ENCODE measurements around the gene BNC2. TPM values are rescaled to one million over a fixed set of nuclear protein-coding genes. Genes with fewer than 3 reads are reported as not detected.

BNC2 gene
- total RNA-seq, 2 experiments from 2014 or later: not detected

DNA sequence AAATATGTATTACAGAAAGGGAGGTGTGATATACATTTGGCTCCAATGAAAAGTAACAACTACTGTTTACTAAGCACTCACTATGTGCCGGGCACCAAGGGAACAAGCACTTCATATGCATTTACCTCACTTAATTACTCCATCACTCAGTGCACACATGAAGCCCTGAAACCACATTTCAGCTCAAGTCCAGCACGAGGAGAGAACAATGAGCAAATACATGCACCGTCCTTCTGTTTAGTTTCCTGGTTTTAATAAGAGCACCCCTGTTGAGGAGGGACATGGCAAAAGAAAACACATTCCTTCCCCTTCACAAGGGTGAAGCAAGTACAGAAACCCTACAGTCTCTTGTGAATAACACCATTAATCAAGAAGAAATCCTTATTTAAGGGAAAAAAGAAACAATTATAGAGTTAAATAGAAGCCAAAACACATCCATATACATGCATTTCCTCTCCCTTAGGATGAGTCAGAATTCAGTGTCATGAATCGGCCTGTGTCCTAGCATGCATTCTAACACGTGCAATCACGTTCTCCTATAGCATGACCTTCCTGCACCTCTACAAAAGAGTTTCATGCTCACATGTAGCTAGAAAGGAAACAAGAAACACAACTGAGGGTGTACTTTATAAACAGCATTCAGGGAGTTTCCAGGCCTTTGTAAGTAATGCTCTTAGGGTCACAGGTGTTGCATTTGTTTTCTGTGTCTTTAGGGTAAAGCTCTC, 411.6 kb downstream of the BNC2 start:
- Histone ChIP-seq H3K9me3 (ENCODE audit: control insufficient read depth in 1 of 2, insufficient read depth in 1 of 2, low read length in 2 of 2) (peaks cover 0 to 8% of the 10 kb centered on the region in 2 experiments), H3K4me3 (ENCODE audit: low read length) (no peak overlapping the region), H3K27ac (ENCODE audit: low read depth in 1 of 2, low read length in 2 of 2) (no peak overlapping the region), H3K4me1 (ENCODE audit: insufficient read depth, low read length) (no peaks in the 10 kb centered on the region), H3K27me3 (ENCODE audit: control insufficient read depth in 1 of 2, insufficient read depth in 2 of 2, low read length in 2 of 2) (no peaks in the 10 kb centered on the region), H3K36me3 (ENCODE audit: insufficient read depth, low read length) (no peaks in the 10 kb centered on the region)
- H3K4me1 Mint-ChIP-seq (ENCODE audit: low read depth): no peaks in the 10 kb centered on the region
- no peak overlapping the region for H3K4me3 Mint-ChIP-seq
- H3K27ac Mint-ChIP-seq: no peak overlapping the region
- POLR2A ChIA-PET: no interaction called here
- H3K36me3 Mint-ChIP-seq (ENCODE audit: low read depth): no peaks in the 10 kb centered on the region
- H3K9me3 Mint-ChIP-seq: peaks cover 4% of the 10 kb centered on the region
- CTCF ChIA-PET: no interaction called here
- ATAC-seq (ENCODE audit: poor library complexity) (no peak), DNase-seq (no peak)
- intact Hi-C loops (cut with DNase I, micrococcal nuclease): no loop called here
- no peaks in the 10 kb centered on the region for H3K27me3 Mint-ChIP-seq
- TF ChIP-seq, protein P1, sequence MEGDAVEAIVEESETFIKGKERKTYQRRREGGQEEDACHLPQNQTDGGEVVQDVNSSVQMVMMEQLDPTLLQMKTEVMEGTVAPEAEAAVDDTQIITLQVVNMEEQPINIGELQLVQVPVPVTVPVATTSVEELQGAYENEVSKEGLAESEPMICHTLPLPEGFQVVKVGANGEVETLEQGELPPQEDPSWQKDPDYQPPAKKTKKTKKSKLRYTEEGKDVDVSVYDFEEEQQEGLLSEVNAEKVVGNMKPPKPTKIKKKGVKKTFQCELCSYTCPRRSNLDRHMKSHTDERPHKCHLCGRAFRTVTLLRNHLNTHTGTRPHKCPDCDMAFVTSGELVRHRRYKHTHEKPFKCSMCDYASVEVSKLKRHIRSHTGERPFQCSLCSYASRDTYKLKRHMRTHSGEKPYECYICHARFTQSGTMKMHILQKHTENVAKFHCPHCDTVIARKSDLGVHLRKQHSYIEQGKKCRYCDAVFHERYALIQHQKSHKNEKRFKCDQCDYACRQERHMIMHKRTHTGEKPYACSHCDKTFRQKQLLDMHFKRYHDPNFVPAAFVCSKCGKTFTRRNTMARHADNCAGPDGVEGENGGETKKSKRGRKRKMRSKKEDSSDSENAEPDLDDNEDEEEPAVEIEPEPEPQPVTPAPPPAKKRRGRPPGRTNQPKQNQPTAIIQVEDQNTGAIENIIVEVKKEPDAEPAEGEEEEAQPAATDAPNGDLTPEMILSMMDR (IDR thresholded peaks at IDR 0.05): no peak

GRCh38 chr9:16455842-16456241, 414.6 kb downstream of the BNC2 start:
- Histone ChIP-seq H3K4me1 (ENCODE audit: insufficient read depth, low read length) (no peaks in the 10 kb centered on the region), H3K4me3 (ENCODE audit: low read length) (no peak overlapping the region), H3K9me3 (ENCODE audit: control insufficient read depth in 1 of 2, insufficient read depth in 1 of 2, low read length in 2 of 2) (no peaks in the 10 kb centered on the region), H3K27me3 (ENCODE audit: control insufficient read depth in 1 of 2, insufficient read depth in 2 of 2, low read length in 2 of 2) (no peaks in the 10 kb centered on the region), H3K27ac (ENCODE audit: low read depth in 1 of 2, low read length in 2 of 2) (no peak overlapping the region), H3K36me3 (ENCODE audit: insufficient read depth, low read length) (no peaks in the 10 kb centered on the region)
- H3K27ac Mint-ChIP-seq: no peak overlapping the region
- CTCF ChIA-PET: no interaction called here
- ATAC-seq (ENCODE audit: poor library complexity) (no peak), DNase-seq (no peak)
- TF ChIP-seq, protein P1 (IDR thresholded peaks at IDR 0.05): no peak
- POLR2A ChIA-PET: no interaction called here
- H3K9me3 Mint-ChIP-seq: no peaks in the 10 kb centered on the region
- no peaks in the 10 kb centered on the region for H3K4me1 Mint-ChIP-seq (ENCODE audit: low read depth)
- H3K36me3 Mint-ChIP-seq (ENCODE audit: low read depth): no peaks in the 10 kb centered on the region
- H3K4me3 Mint-ChIP-seq: no peak overlapping the region
- intact Hi-C loops (cut with DNase I, micrococcal nuclease): no loop called here
- no peaks in the 10 kb centered on the region for H3K27me3 Mint-ChIP-seq

- POLR2A ChIA-PET: no interaction called here
- Histone ChIP-seq H3K9me3 (ENCODE audit: control insufficient read depth in 1 of 2, insufficient read depth in 1 of 2, low read length in 2 of 2) (no peaks in the 10 kb centered on the region), H3K4me1 (ENCODE audit: insufficient read depth, low read length) (no peaks in the 10 kb centered on the region), H3K27ac (ENCODE audit: low read depth in 1 of 2, low read length in 2 of 2) (no peak overlapping the region), H3K4me3 (ENCODE audit: low read length) (no peak overlapping the region), H3K36me3 (ENCODE audit: insufficient read depth, low read length) (no peaks in the 10 kb centered on the region), H3K27me3 (ENCODE audit: control insufficient read depth in 1 of 2, insufficient read depth in 2 of 2, low read length in 2 of 2) (no peaks in the 10 kb centered on the region)
- H3K9me3 Mint-ChIP-seq: peaks cover under 1% of the 10 kb centered on the region
- H3K4me1 Mint-ChIP-seq (ENCODE audit: low read depth): no peaks in the 10 kb centered on the region
- no peak overlapping the region for H3K27ac Mint-ChIP-seq
- H3K36me3 Mint-ChIP-seq (ENCODE audit: low read depth): no peaks in the 10 kb centered on the region
- intact Hi-C loops (cut with DNase I, micrococcal nuclease): no loop called here
- CTCF ChIA-PET: no interaction called here
- TF ChIP-seq, protein P1 (IDR thresholded peaks at IDR 0.05): no peak
- H3K4me3 Mint-ChIP-seq: no peak overlapping the region
- no peak for DNase-seq
- no peak for ATAC-seq (ENCODE audit: poor library complexity)
- H3K27me3 Mint-ChIP-seq: no peaks in the 10 kb centered on the region
Observed at GRCh38 chr9:16453390-16453789, 417.1 kb downstream of the BNC2 start.
